GM10248 (cell line): Measurements from ENCODE around the gene CCDC87.

ENCODE experiments used
- CTCF ChIA-PET: fragments of 300-600 bp; sonication (Branson Sonifier 250); formaldehyde crosslinking; extraction: SDS; loops from one replicate; lab custom pipeline; 2021; ENCODE audit warnings: antibody characterized with exemption; lab: Yijun Ruan, JAX
- POLR2A ChIA-PET: fragments of 350-650 bp; sonication (Branson Sonifier 250); formaldehyde crosslinking; extraction: SDS; loops from one replicate; lab custom pipeline; 2020; ENCODE audit warnings: antibody characterized with exemption; lab: Yijun Ruan, JAX
- DNase-seq: peaks from one replicate; pipeline ENCODE4 v3.0.0; 2012; ENCODE audit errors: extremely low spot score
- CTCF ChIP-seq: IDR thresholded peaks from 2 replicates; pipeline ENCODE4 v1.5.1; 2012; ENCODE audit warnings: mild to moderate bottlenecking, low read depth; ENCODE audit errors: extremely low read depth, missing control alignments, control extremely low read depth

CCDC87 gene

GRCh38 chr11:66550887-66551286, 42.0 kb downstream of the CCDC87 start:
- TF ChIP-seq CTCF = no peak
- POLR2A ChIA-PET = no interaction called here
- CTCF ChIA-PET = interaction anchor here (0.9 kb wide), 1 partner anchor 87 kb away, joined by 3 read pairs; no protein-coding TSS in a partner anchor
- no peak for DNase-seq

- TF ChIP-seq CTCF = no peak
- POLR2A ChIA-PET = interaction anchor here (0.7 kb wide), 1 partner anchor 478 kb away, joined by 4 read pairs; no protein-coding TSS in a partner anchor
- no peak for DNase-seq
- CTCF ChIA-PET = no interaction called here
Measured at GRCh38 chr11:66549696-66550095, 43.2 kb downstream of the CCDC87 start.

- ChIA-PET POLR2A (interaction anchor here (0.7 kb wide), 1 partner anchor 478 kb away, joined by 4 read pairs; no protein-coding TSS in a partner anchor), CTCF (no interaction called here)
- DNase-seq = no peak
- no peak for TF ChIP-seq CTCF
Measured at GRCh38 chr11:66548774-66549630, 43.9 kb downstream of the CCDC87 start.

GRCh38 chr11:66548041-66548440, 44.8 kb downstream of the CCDC87 start:
- TF ChIP-seq CTCF = no peak
- CTCF ChIA-PET = no interaction called here
- POLR2A ChIA-PET = no interaction called here
- no peak for DNase-seq

GRCh38 chr11:66547662-66548009, 45.2 kb downstream of the CCDC87 start:
- ChIA-PET CTCF (interaction anchor here (2.1 kb wide), 1 partner anchor 131 kb away, joined by 8 read pairs; the partner anchor contains the start of gene RBM4B), POLR2A (no interaction called here)
- DNase-seq = no peak
- no peak for TF ChIP-seq CTCF

- CTCF ChIA-PET = interaction anchor here (1.1 to 2.1 kb wide), 5 partner anchors 14 to 161 kb away, joined by 3 to 8 read pairs (median 5); partner anchors contain the start of genes DPP3 and RBM4B
- no peak for TF ChIP-seq CTCF
- DNase-seq = no peak
- POLR2A ChIA-PET = interaction anchor here (1.4 kb wide), 1 partner anchor 92 kb away, joined by 5 read pairs; the partner anchor contains the start of gene RBM4
Measured at GRCh38 chr11:66546966-66547661, 45.7 kb downstream of the CCDC87 start.
